BJ (cell line): Measurements from ENCODE around the gene TMEM213. TPM values are rescaled to one million over a fixed set of nuclear protein-coding genes. Genes with fewer than 3 reads are reported as not detected.

Experiments
- CTCF ChIA-PET: fragments of 350-600 bp; formaldehyde crosslinking; extraction: SDS; loops from one replicate; lab custom pipeline; 2021; ENCODE audit warnings: antibody characterized with exemption, inconsistent platforms; lab: Yijun Ruan, JAX
- POLR2A ChIA-PET: fragments of 300-600 bp; sonication (Branson Sonifier 250); formaldehyde crosslinking; extraction: SDS; loops from one replicate; lab custom pipeline; 2021; ENCODE audit warnings: antibody characterized with exemption; lab: Charles Lee
- DNase-seq: peaks from one replicate; pipeline ENCODE4 v3.0.0-alpha.2; 2011; ENCODE audit warnings: low read depth
- H3K27me3 ChIP-seq: 2 replicates; pipeline ENCODE4 v1.6.0; 2011; ENCODE audit warnings: low read length; ENCODE audit not compliant: control insufficient read depth, insufficient read depth
- H3K36me3 ChIP-seq: 2 replicates; pipeline ENCODE4 v1.5.1; 2011; ENCODE audit warnings: low read length; ENCODE audit not compliant: control insufficient read depth, insufficient read depth
- H3K4me3 ChIP-seq: 2 replicates; pipeline ENCODE4 v1.5.1; 2011; ENCODE audit warnings: low read depth, mild to moderate bottlenecking, control low read depth, low read length
- polyA minus RNA-seq: library from RNA; depleted of rRNA, polyadenylated mRNA; stranded (reverse); fragments of >200 nt; gene quantifications from 2 replicates; pipeline ENCODE4 v1.2.3, GENCODE V29; 2011; rRNA and poly(A)+ RNA removed
- polyA plus RNA-seq: library from polyadenylated mRNA; depleted of rRNA; stranded (reverse); fragments of >200 nt; gene quantifications from 2 replicates; pipeline ENCODE4 v1.2.3, GENCODE V29; 2011; rRNA removed
- TF ChIP-seq, protein P1 (sequence below): IDR thresholded peaks from 2 replicates; pipeline ENCODE4 v1.5.1; 2011; ENCODE audit warnings: low read depth, mild to moderate bottlenecking, control low read depth, inconsistent platforms, low read length, moderate library complexity; ENCODE audit not compliant: insufficient read depth

Gene TMEM213, protein sequence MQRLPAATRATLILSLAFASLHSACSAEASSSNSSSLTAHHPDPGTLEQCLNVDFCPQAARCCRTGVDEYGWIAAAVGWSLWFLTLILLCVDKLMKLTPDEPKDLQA
- polyA plus RNA-seq (not detected in 2 replicates), polyA minus RNA-seq (not detected in 2 replicates)

DNA sequence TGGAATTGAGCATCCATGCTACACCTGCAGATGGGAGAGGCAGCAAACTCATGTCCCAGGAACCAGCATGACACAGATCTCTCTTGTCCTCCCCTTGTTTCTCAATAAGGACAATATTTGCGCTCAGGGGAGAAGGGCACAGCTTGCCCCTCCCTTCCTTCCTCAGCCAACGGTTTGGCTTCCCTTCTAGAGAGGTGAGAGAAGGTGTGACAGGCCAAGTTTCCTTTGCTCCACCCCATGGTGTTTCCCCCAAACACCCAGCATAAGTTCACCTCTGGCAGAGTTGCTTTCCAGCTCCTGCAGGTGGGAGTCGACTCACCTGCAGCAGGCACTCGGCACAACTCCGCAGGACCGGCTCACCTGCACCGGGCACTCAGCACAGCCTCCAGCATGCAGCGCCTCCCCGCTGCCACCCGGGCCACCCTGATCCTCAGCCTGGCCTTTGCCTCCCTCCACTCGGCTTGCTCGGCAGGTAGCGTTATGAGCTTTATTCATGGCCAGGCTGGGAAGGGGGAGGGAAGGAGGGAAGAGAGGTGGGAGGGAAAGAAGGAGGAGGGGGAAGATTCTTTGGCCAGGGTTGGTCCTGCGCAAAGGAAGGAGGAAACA, at the start of gene TMEM213, which contains the start of gene ATP6V0A4:
TSS of gene TMEM213 (plus strand) at position 280 of the 606 bp plus-strand sequence. CDS start at position 391, 111 bp downstream.
TSS of gene ATP6V0A4 (minus strand) at position 482 of the 606 bp plus-strand sequence. CDS start 26,949 bp downstream, outside the sequence.
- Histone ChIP-seq H3K27me3 (no peaks in the 10 kb centered on the region; the same call in none of the 2 replicates), H3K36me3 (no peaks in the 10 kb centered on the region), H3K4me3 (no peak within 1 kb of the TSS)
- TF ChIP-seq, protein P1, sequence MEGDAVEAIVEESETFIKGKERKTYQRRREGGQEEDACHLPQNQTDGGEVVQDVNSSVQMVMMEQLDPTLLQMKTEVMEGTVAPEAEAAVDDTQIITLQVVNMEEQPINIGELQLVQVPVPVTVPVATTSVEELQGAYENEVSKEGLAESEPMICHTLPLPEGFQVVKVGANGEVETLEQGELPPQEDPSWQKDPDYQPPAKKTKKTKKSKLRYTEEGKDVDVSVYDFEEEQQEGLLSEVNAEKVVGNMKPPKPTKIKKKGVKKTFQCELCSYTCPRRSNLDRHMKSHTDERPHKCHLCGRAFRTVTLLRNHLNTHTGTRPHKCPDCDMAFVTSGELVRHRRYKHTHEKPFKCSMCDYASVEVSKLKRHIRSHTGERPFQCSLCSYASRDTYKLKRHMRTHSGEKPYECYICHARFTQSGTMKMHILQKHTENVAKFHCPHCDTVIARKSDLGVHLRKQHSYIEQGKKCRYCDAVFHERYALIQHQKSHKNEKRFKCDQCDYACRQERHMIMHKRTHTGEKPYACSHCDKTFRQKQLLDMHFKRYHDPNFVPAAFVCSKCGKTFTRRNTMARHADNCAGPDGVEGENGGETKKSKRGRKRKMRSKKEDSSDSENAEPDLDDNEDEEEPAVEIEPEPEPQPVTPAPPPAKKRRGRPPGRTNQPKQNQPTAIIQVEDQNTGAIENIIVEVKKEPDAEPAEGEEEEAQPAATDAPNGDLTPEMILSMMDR = no peak
- ChIA-PET POLR2A (no interaction called here), CTCF (no interaction called here)
- no peak for DNase-seq

DNA sequence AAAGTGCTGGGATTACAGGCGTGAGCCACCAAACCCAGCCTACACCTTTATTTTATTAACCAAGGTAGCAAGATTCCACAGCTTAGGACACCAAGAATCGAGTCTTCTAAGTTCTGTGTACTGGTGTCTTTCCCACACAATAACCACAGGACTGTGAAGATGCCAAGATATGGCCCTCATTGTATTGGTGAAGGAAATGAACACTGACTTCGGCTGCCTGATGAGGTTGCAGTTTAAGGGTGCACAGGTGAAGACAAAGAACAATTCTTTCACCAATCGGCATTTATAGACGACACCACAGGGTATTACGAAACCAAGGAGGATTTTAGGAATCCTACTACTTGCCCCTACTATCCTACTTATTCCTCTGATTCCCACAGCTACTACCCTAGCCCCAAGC, 49.1 kb upstream of the TMEM213 start:
- POLR2A ChIA-PET = no interaction called here
- TF ChIP-seq, protein P1 = no peak
- CTCF ChIA-PET = interaction anchor here (1.4 to 1.8 kb wide), 2 partner anchors 8 to 10 kb away, joined by 6 to 9 read pairs; no protein-coding TSS in a partner anchor
- Histone ChIP-seq H3K4me3 (no peak overlapping the region), H3K36me3 (no peaks in the 10 kb centered on the region), H3K27me3 (no peaks in the 10 kb centered on the region)
- no peak for DNase-seq

DNA sequence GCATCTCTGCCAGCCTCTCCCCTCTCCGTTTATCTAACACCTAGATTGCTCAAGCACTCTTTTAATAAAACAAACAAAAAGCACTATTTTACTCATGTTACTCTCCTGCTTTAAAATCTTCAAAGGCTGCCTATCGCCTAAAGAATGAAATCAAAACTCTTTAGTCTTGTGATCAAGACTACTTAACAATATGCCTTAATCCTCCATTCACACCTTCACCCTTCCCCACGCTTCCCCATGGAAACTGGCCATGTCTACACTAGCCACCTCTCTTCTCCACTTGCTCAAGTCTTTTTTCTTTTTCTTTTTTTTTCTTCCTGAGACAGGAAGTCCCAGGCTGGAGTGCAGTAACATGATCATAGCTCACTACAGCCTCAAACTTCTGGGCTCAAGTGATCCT, 47.8 kb upstream of the TMEM213 start:
- POLR2A ChIA-PET = no interaction called here
- DNase-seq = no peak
- CTCF ChIA-PET = interaction anchor here (1.8 kb wide), 1 partner anchor 12 kb away, joined by 9 read pairs; no protein-coding TSS in a partner anchor
- Histone ChIP-seq H3K27me3 (no peaks in the 10 kb centered on the region), H3K4me3 (no peak overlapping the region), H3K36me3 (no peaks in the 10 kb centered on the region)
- TF ChIP-seq, protein P1 = no peak

DNA sequence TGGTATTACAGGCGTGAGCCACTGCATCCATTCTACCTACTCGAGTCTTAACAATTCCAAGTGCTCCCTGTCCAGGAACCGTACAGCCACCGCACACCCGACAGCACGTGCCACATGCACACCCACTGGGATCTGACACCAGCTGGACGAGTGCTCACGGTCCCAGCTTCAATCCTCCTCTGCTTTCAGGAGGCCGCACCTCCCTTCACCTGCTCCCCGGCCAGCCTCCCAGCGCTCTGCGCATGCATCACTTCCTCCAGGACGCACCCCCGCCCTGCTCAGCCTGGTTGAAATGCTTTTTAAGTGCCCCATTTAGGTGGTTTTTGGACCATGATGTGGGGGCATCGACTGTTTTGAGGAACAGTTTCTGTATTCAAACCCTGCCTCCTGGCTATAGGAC, 47.3 kb upstream of the TMEM213 start:
- no peak for DNase-seq
- CTCF ChIA-PET = no interaction called here
- POLR2A ChIA-PET = no interaction called here
- Histone ChIP-seq H3K36me3 (no peaks in the 10 kb centered on the region), H3K4me3 (no peak overlapping the region), H3K27me3 (no peaks in the 10 kb centered on the region)
- TF ChIP-seq, protein P1 = no peak

GRCh38 chr7:138750901-138751464, 46.8 kb upstream of the TMEM213 start:
- no peak for DNase-seq
- TF ChIP-seq, protein P1 = no peak
- Histone ChIP-seq H3K36me3 (no peaks in the 10 kb centered on the region), H3K27me3 (no peaks in the 10 kb centered on the region), H3K4me3 (no peak overlapping the region)
- CTCF ChIA-PET = interaction anchor here (0.6 to 1.0 kb wide), 2 partner anchors 12 to 440 kb away, joined by 3 read pairs; no protein-coding TSS in a partner anchor
- POLR2A ChIA-PET = no interaction called here
